GM21717 (cell line): ENCODE data around the gene BTBD16.

Experiments used
- ATAC-seq: cut with Tn5 transposase; IDR thresholded peaks from one replicate; pipeline ENCODE4 v1.9.1; 2021; ENCODE audit warnings: mild to moderate bottlenecking, moderate library complexity; ENCODE audit not compliant: unreplicated experiment

The BTBD16 gene

DNA sequence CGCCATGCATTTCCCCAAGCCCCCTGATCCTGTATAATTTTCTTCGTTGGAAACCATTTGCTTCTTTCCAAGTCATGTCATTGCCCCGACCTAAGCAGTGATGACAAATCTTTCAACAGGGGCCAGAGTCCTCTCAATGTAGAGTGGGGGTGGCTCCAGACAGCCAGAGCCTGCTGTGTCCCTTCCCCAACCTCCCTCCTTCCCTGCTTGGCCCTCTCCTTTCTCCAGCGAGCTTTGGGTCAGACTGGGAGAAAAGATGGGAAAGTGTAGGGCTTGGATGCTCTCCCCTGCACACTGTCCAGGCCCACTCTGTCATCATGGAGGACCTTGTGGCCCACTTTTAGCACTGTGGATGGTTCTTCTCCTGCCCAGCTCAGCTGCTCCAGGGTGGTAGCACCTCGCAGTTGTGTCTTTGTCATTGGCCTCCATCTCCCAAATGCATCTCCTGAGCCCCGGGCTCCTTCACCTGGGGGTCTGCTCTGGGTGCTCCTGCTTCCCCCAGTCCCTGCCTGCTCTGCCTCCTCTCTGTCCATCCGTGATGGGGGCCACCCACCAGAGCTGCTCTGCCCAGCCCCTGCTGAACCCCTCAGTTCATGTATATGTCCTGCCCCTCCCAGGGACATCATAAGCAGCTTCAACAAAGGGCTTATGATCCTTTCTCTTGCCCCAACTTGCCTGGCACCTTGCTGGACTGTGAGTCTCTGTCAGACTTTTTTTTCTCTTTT, 37.5 kb downstream of the BTBD16 start:
- no peak for ATAC-seq

GRCh38 chr10:122310311-122311050, 39.4 kb downstream of the BTBD16 start:
- ATAC-seq = no peak

GRCh38 chr10:122311051-122311410, 39.9 kb downstream of the BTBD16 start:
- no peak for ATAC-seq

- ATAC-seq = no peak
Measured at GRCh38 chr10:122311716-122312115, 40.6 kb downstream of the BTBD16 start.

DNA sequence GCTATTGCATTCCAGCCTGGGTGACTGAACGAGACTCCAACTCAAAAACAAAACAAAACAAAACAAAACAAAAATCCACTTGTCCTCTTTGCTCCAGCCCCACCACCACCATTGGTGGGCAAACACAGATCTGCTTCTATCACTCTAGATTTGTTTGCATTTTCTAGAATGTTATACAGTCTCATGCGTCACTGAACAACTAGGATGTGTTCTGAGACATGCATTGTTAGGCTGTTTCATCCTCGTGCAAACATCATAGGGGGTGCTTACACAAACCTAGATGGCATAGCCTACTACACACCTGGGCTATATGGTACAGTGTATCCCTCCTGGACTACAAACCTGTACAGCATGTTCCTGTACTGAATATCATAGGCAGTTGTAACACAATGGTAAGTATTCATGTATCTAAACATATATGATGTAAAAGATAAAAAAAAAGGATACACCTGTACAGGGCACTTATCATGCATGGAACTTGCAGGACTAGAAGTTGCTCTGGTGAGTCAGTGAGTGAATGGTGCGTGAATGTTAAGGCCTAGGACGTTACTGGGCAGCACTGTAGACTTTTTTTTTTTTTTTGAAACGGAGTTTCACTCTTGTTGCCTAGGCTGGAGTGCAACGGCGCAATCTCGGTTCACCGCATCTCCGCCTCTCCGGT, 45.3 kb downstream of the BTBD16 start:
- no peak for ATAC-seq

GRCh38 chr10:122321960-122322359, 50.9 kb downstream of the BTBD16 start:
- no peak for ATAC-seq

DNA sequence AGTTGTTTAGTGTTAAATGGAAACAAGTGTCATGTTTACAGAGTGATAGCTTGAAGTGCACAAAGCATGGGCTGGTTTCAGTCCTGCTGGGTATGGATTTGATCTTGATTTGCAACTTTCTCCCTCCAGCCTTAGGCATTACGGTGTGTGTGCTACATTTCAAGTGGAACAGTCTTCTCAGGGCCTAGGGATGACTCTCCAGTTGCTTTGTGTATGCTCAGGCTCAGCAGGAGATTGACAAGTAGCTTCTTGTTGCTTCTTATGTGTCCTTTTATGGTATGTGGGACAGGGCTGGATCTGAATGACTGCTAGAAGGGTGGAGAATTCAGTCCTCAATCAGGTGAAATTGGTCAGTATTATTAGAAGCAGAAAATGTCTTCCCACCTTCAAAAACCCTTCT, 52.1 kb downstream of the BTBD16 start:
- ATAC-seq = no peak

DNA sequence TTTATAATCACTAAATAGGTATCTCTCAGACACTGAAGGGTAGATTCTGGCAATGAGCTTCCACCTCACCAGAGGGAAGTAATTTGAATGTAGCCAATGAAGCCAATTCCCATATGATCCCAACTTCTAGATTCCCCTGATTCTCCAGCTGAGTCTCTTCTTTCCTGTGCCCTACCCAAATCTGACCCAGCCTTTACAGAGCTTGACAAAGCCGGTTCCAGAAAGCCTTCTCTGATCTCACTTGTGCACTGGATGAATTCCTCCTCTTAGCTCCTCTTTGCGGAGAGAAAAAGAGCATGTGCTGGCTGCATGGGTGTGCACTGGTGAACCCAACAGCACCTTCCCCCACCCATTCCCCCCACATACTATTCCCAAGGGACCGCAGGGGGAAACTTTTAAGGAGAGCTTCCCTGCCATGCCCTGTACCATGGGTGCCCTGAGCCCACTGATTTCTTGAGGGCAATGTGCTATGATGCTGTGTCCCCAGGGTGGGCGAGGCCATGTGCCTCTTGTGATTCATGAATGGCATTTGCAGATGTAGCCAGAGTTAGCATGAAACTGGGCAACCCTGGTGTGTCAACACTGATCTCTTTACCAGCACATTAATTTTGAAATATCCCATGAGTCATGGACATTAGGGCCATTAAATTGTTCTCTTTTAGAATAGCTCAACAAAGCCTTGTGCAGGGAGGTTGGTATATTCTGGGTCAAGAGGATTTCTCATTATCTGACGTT, 53.0 kb downstream of the BTBD16 start:
- no peak for ATAC-seq

DNA sequence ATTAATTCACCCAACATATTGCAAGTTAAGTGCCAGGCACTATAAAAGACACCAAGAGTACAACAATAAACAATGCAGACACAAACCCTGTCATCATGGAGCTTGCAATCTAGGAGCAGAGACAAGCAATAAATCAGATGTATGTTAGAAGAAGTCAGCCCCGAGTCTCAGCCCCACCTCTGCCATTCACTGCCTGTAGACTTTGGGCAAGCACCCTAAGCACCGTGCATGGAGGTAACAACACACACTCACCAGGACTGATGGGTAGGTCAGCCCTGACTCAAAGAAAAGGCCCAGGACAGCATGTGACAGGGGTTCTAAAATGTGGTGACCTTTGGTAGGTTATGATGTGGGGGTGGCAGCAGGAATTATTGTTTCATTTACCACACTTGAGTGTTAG, 54.1 kb downstream of the BTBD16 start:
- ATAC-seq = no peak

DNA sequence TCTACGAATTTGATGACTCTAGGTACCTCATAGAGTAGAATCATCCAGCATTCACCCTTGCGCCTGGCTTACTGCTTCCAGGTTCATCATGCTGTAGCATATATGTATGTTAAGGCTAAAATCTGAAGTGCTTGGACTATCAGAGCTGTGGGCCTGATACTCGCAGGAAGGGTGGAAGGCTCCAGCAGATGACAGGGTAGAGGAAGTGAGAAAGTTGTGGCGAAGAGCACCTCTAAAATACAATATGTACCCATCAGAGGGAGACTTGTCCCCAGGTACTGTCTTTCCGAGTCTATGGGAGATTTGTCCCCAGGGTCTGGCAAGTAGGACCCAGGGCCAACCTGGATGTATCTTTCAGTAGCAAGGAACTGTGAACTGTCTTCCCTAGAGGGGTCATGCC, 55.3 kb downstream of the BTBD16 start:
- no peak for ATAC-seq

GRCh38 chr10:122326806-122327205, 55.7 kb downstream of the BTBD16 start:
- ATAC-seq = no peak

DNA sequence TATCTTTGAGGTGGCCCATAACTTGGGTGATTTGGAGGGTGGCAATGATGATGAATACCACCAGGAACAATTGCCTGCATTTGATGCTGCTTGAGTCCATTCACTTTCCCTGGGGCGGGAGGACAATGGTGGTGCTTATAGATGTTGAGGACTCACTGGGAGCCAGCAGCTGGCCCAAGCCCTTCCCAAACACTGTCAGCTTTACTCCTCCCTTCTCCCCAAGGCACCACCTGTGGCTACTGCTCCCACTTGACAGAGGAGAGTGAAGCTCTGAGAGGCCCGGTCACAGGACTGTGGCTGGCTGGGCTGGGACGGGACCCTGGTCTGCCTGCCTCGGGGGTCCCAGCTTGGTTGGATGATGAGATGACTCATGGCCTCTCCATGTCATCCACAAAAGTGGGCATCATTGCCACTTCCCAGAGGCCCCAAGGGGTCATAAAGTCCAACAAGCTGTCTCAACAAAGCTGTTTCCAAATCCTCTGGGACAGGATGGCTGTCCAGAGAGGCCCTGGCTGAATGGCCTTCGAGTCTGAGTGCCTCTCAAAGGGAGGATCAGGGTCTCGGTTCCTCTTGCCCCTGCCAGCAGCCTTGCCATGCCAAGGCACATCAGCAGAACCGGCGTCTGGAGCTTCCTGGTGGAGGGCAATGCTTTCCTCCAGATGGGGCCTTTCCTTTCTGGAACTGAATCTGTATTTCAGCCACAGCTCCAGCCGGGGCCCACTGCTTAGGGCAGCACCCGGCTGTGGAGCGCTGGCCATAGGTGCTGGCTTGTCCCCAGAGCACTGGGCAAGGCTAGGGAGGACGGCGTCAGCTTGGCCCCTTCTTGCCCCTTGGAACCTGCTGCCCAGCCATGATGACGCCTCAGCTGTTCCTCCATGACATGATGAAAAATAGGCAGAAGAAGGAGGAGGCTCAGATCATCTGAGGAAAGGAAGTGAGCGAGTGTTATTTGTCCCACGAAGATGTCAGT, 56.4 kb downstream of the BTBD16 start:
- no peak for ATAC-seq

GRCh38 chr10:122328676-122329075, 57.6 kb downstream of the BTBD16 start:
- ATAC-seq = no peak

- no peak for ATAC-seq
Measured at GRCh38 chr10:122329416-122329815, 58.3 kb downstream of the BTBD16 start.

DNA sequence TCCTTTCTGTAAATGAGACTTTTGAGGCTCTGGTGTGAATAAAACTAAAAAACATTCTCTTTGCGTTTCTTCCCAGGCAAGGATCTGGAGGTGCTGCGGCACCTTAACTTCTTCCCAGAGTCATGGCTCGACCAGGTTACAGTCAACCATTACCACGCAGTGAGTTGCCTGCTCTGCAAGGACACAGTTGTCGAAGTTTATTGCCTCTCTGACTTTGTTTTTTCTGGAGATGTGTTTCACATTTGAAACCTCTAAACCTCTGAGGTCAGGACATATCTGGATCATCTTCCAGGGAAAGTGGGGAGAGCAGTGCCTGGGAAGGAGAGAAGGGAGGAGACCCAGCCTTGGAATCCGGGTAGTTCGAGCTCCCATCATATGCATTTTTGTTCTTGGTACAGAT, 60.0 kb downstream of the BTBD16 start:
- ATAC-seq = no peak

DNA sequence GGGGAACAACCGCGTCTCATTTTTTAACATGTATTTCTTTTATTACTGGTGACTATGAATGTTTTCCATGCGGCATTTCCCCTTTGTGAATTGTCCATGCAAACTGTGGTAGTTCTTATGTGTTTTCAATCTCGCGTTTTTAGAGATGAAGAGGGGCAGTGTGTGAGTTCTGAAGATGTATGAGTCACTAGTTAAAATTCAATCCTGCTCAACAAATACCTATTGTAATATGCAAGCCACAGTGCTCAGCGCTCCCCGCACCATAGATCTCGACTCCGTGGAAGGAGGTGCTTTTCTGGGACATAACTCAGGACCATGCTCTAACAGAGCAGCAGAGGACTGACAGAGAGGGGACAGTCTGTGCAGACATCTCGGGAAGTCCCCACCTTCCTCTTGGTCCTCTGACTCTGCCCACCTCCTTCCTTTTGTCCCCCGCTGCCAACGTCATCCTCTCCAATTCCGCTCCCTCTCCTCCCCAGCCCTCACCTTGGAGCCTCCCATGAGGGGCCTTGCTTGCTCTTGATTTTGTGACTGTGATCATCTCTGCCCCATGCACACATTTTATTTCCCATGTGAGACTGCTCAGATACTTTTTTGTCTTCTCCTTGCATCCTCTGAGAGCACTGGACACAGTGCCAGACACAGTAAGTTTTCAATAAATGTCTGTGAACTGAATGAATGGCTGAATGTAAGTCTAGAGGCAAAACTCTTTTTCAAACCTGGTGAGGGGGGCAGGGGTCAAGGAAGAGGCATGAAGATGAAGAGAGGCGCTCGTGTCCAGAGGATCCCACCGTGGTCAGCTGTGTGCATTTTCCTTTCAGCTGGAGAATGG, 60.7 kb downstream of the BTBD16 start:
- ATAC-seq = no peak

- peak; percentile 59 for ATAC-seq
Measured at GRCh38 chr10:122333037-122333436, 61.9 kb downstream of the BTBD16 start.

DNA sequence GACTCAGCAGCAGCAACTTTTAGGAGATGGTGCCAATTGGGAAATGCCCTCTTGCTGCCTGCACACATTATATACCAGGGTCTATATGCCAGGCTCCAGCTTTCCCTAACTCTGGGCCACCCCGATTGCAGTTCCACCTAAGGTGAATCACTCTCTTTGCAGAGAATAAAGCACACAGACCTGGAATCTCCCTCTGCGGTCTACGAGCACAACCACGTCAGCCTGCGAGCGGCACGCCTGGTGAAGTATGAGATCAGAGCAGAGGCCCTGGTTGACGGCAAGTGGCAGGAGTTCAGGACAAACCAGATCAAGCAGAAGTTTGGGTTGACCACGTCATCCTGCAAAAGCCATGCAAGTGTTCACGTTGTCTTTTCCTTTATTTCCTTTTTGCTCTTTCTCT, 65.2 kb downstream of the BTBD16 start:
- no peak for ATAC-seq

DNA sequence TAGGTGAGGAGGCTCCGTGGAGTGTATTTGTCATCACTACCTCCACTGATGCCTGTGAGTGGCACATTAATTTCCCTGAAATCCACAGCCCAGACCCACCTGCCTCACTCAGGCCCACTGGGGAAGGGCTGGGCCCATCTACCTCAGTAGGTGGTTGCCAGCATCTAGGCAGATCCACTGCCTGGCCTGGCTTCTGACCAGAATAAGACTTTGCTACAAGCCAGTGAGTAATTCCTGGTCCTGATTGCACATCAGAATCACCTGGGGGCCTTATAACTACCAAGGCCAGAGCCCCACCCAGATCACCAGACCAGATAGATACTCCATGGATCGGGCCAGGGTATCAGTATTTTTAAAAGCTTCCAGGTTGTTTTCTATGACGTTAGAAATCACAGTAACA, 65.9 kb downstream of the BTBD16 start:
- ATAC-seq = no peak
